Heart right ventricle (tissue), 16 donors: ENCODE measurements around the gene ZDHHC12. TPM values are rescaled to one million over a fixed set of nuclear protein-coding genes. Genes with fewer than 3 reads are reported as not detected.
A peak's percentile ranks its signal among the peaks of the same experiment; 100 is the strongest.

Source experiments
- ATAC-seq, 8 donors: fragments of 200-7000 bp; cut with Tn5 transposase; one replicate each; pipeline ENCODE4 v1.9.1; 2020; ENCODE audit warnings: mild to moderate bottlenecking in 8 of 8, moderate library complexity in 8 of 8, moderate number of reproducible peaks in 1 of 8
- DNase-seq, 2 donors: peaks; one replicate each; pipeline ENCODE4 v3.0.0-alpha.2; 2020
- H3K27ac ChIP-seq, 10 donors: fragments of 200-600 bp; sonication (generic) in 2 of 10; one replicate each; pipeline versions ENCODE4 v1.5.0 to v1.8.0; 2020 to 2022; ENCODE audit warnings: mild to moderate bottlenecking in 3 of 10
- H3K27me3 ChIP-seq, 7 donors: fragments of 200-600 bp; one replicate each; pipeline ENCODE4 v1.8.0; 2021 to 2022; ENCODE audit warnings: mild to moderate bottlenecking in 2 of 7
- H3K36me3 ChIP-seq, 9 donors: fragments of 200-600 bp; sonication (generic) in 1 of 9; one replicate each; pipeline versions ENCODE4 v1.5.0 to v1.8.0; 2020 to 2022; ENCODE audit warnings: mild to moderate bottlenecking in 2 of 9
- H3K4me1 ChIP-seq, 9 donors: fragments of 200-600 bp; sonication (generic) in 1 of 9; one replicate each; pipeline versions ENCODE4 v1.5.0 to v1.8.0; 2020 to 2022; ENCODE audit warnings: mild to moderate bottlenecking in 4 of 9
- H3K4me3 ChIP-seq, 10 donors: fragments of 200-600 bp; sonication (generic) in 2 of 10; one replicate each; pipeline versions ENCODE4 v1.5.0 to v1.8.0; 2020 to 2022; ENCODE audit warnings: mild to moderate bottlenecking in 7 of 10, moderate library complexity in 2 of 10
- H3K9me3 ChIP-seq, 11 donors: fragments of 200-600 bp in 10 of 11; sonication (generic) in 2 of 11; one replicate each; pipeline versions ENCODE4 v1.5.0 to v1.8.0; 2013 to 2022; ENCODE audit warnings: mild to moderate bottlenecking in 2 of 11, control low read depth in 1 of 11, moderate library complexity in 1 of 11
- CTCF ChIP-seq, 9 donors: fragments of 200-600 bp; sonication (generic) in 2 of 9; IDR thresholded peaks; one replicate each; pipeline versions ENCODE4 v1.5.0 to v1.8.0; 2021 to 2022; ENCODE audit warnings: antibody characterized with exemption in 9 of 9, mild to moderate bottlenecking in 5 of 9, moderate library complexity in 1 of 9
- WGBS, 2 donors: extraction: QIAGEN DNeasy Blood & Tissue Kit; methylation state at CpG; one replicate each; pipeline ENCODE4 v1.1.7; 2013; ENCODE audit warnings: inconsistent platforms in 1 of 2; 5-methylcytosine and 5-hydroxymethylcytosine counted together
- intact Hi-C, 10 donors: fragments of 100-400 bp; cut with DNase I; formaldehyde crosslinking; loops; one replicate each; pipeline versions ENCODE4 v1.11.1 to v1.14.2; 2022
- polyA plus RNA-seq, 2 donors: library from polyadenylated mRNA; stranded (reverse); fragments of 200-250 nt; gene quantifications; one replicate each; pipeline ENCODE4 v1.2.3, GENCODE V29; 2013
- total RNA-seq, 10 donors: library from RNA; stranded (reverse); fragmentation: NEBNext Ultra II Directional in 3 of 10; extraction: Animal tissue kit (Norgen Biotek cat#: 25700) in 3 of 10; gene quantifications; one replicate each; pipeline versions ENCODE4 v1.2.1 to v1.2.4, GENCODE V29; 2021 to 2023
- donor health status: Arrhythmogenic right ventricular cardiomyopathy.
- donor health status: ischemic (EF 13 %, LVEDD 7.1; RV severe dilation, severe dysfunction).
- donor health status: healthy with polysubstance abuse.
- donor health status: DM: no; HTN: yes; CAD: no.
- donor health status: DM: no; HTN: no; CAD: no.
- donor health status: ischemic (EF 25% LVEDD 6.9; RV normal size, moderate dysfunction).
- donor health status: ischemic (EF 25% LVEDD 5.7; RV mildly dilated, moderate dysfunction).
- donor health status: healthy.
- donor health status: DM: yes; HTN: yes; CAD: no.
- donor health status: Ischemic cardiomyopathy.
- donor health status: ischemic (EF 35%, LVEDD 5.7; RV mildly dilated, moderate dysfunction).
- donor health status: nonischemic (EF 11% LVEDD 7.7; RV severe dilation, severe dysfunction).
- donor health status: DM: yes; HTN: yes; CAD: no.
- donor health status: PGD.
- donor health status: ischemic (EF 29% LVEDD 5.4; RV normal size, mild dysfunction).
- donor health status: nonischemic (EF 23%, LVEDD 6.1; RV moderate dilation, normal function).

The ZDHHC12 gene
- total and polyA plus RNA-seq, 12 donors = 4.1 to 36.6 (median 6.2) TPM

GRCh38 chr9:128735373-128735772 lies 11.4 kb upstream of the ZDHHC12 start:
- peak in 1 of 8 donors; percentile 25 for ATAC-seq
- no peaks in the 10 kb centered on the region for H3K9me3 ChIP-seq
- no peak for TF ChIP-seq CTCF (IDR thresholded peaks at IDR 0.05)
- peaks cover 0 to 92% (median 24%) of the 10 kb centered on the region in 9 donors for H3K36me3 ChIP-seq
- H3K4me1 ChIP-seq = peaks cover 0 to 9% (median 0%) of the 10 kb centered on the region in 9 donors
- H3K27ac ChIP-seq = no peak overlapping the region
- intact Hi-C loops = no loop called here
- WGBS, 2 donors = 60 to 61% methylated on average over 2 of the region's 2 CpGs
- peak in 1 of 2 donors; percentile 36 for DNase-seq
- no peak overlapping the region for H3K4me3 ChIP-seq
- H3K27me3 ChIP-seq = no peaks in the 10 kb centered on the region

- H3K36me3 ChIP-seq = peaks cover 0 to 80% (median 12%) of the 10 kb centered on the region in 9 donors
- peak; percentile 22 to 73 (median 66) for TF ChIP-seq CTCF (IDR thresholded peaks at IDR 0.05)
- DNase-seq = peak in 1 of 2 donors; percentile 57
- no peaks in the 10 kb centered on the region for H3K9me3 ChIP-seq
- intact Hi-C loops = no loop called here
- H3K27me3 ChIP-seq = no peaks in the 10 kb centered on the region
- H3K4me1 ChIP-seq = peaks cover 0 to 9% (median 0%) of the 10 kb centered on the region in 9 donors
- H3K27ac ChIP-seq = peak overlapping the region in 5 of 10 donors; percentile 37 to 61 (median 48)
- 26 to 32% methylated on average over 9 of the region's 9 CpGs for WGBS, 2 donors
- H3K4me3 ChIP-seq = no peak overlapping the region
- ATAC-seq = peak in 7 of 8 donors; percentile 51 to 79 (median 64)
Observed at GRCh38 chr9:128733256-128733655, 9.3 kb upstream of the ZDHHC12 start.

- TF ChIP-seq CTCF (IDR thresholded peaks at IDR 0.05) = no peak
- intact Hi-C loops = no loop called here
- Histone ChIP-seq H3K36me3 (peaks cover 0 to 74% (median 12%) of the 10 kb centered on the region in 9 donors), H3K4me1 (peaks cover 0 to 9% (median 0%) of the 10 kb centered on the region in 9 donors), H3K4me3 (no peak overlapping the region), H3K9me3 (no peaks in the 10 kb centered on the region), H3K27ac (no peak overlapping the region), H3K27me3 (no peaks in the 10 kb centered on the region)
- DNase-seq (no peak), ATAC-seq (no peak)
- 84 to 87% methylated on average over 13 of the region's 13 CpGs for WGBS, 2 donors
Observed at GRCh38 chr9:128732576-128732975, 8.6 kb upstream of the ZDHHC12 start.

GRCh38 chr9:128731691-128732090 lies 7.8 kb upstream of the ZDHHC12 start:
- Histone ChIP-seq H3K9me3 (no peaks in the 10 kb centered on the region), H3K36me3 (peaks cover 0 to 65% (median 12%) of the 10 kb centered on the region in 9 donors), H3K27me3 (no peaks in the 10 kb centered on the region), H3K4me1 (peaks cover 0 to 9% (median 0%) of the 10 kb centered on the region in 9 donors), H3K27ac (no peak overlapping the region), H3K4me3 (no peak overlapping the region)
- intact Hi-C loops = no loop called here
- DNase-seq (no peak), ATAC-seq (no peak)
- WGBS, 2 donors = 84 to 87% methylated on average over 9 of the region's 9 CpGs
- TF ChIP-seq CTCF (IDR thresholded peaks at IDR 0.05) = no peak
